Transverse colon (tissue), 4 donors: Measurements from ENCODE around the gene C19orf25. TPM values are rescaled to one million over a fixed set of nuclear protein-coding genes. Genes with fewer than 3 reads are reported as not detected.
A peak's percentile ranks its signal among the peaks of the same experiment; 100 is the strongest.

Experiments used
- DNase-seq: peaks from one replicate; pipeline ENCODE4 v3.0.0-alpha.2; 2019
- H3K27ac ChIP-seq, 4 donors: fragments of 200-600 bp; sonication (generic); 2 replicates each; pipeline ENCODE4 v1.5.1; 2016 to 2018; ENCODE audit warnings: inconsistent platforms in 4 of 4
- H3K27me3 ChIP-seq: fragments of 200-600 bp; sonication (generic); 2 replicates; pipeline ENCODE4 v1.5.1; 2017; ENCODE audit warnings: inconsistent platforms
- H3K36me3 ChIP-seq, 4 donors: fragments of 200-600 bp; sonication (generic); 2 replicates each; pipeline ENCODE4 v1.5.1; 2017 to 2019; ENCODE audit warnings: inconsistent platforms in 4 of 4
- H3K4me1 ChIP-seq, 4 donors: fragments of 200-600 bp; sonication (generic); 2 replicates each; pipeline ENCODE4 v1.5.1; 2017 to 2020; ENCODE audit warnings: inconsistent platforms in 4 of 4
- H3K4me3 ChIP-seq, 4 donors: fragments of 200-600 bp; sonication (generic); 1 replicate in 1 of 4; 2 replicates in 3 of 4; pipeline versions ENCODE4 v1.5.1 to v1.6.1; 2017 to 2019; ENCODE audit warnings: inconsistent platforms in 4 of 4
- H3K9me3 ChIP-seq, 2 donors: fragments of 200-600 bp; sonication (generic); 2 replicates each; pipeline ENCODE4 v1.5.1; 2017 to 2019; ENCODE audit warnings: inconsistent platforms in 2 of 2
- EP300 ChIP-seq: sonication (generic); formaldehyde crosslinking; IDR thresholded peaks from one replicate; pipeline ENCODE4 v1.6.1; 2017; ENCODE audit warnings: antibody characterized with exemption, low read depth
- POLR2A ChIP-seq: fragments of 450-650 bp; IDR thresholded peaks from one replicate; pipeline ENCODE4 v1.6.1; 2016; ENCODE audit warnings: antibody characterized with exemption, mild to moderate bottlenecking, moderate library complexity
- POLR2AphosphoS5 ChIP-seq, 3 donors: sonication (generic); formaldehyde crosslinking; IDR thresholded peaks; one replicate each; pipeline ENCODE4 v1.6.1; 2016; ENCODE audit warnings: antibody characterized with exemption in 3 of 3
- WGBS, 2 donors: methylation state at CpG; one replicate each; pipeline ENCODE4 v1.1.5; 2018; ENCODE audit warnings: low coverage in 1 of 2; 5-methylcytosine and 5-hydroxymethylcytosine counted together
- in situ Hi-C, 4 donors: fragments of 200-750 bp; cut with MboI; loops; one replicate each; pipeline versions ENCODE4 v1.15.0 to v1.15.1; 2017; ENCODE audit warnings: low sequenced_read_pairs in 3 of 4, low pct_ligation_motif_present in 1 of 4, low pct_unique_long_range_greater_than_20kb in 1 of 4
- intact Hi-C: fragments of 100-400 bp; cut with DNase I; formaldehyde crosslinking; loops from one replicate; pipeline ENCODE4 v1.15.1; 2023; ENCODE audit warnings: low total_unique reads
- total RNA-seq, 4 donors: library from RNA; depleted of rRNA; stranded (reverse); fragments of >200 nt; gene quantifications; one replicate each; pipeline ENCODE4 v1.1.0, GENCODE V29; 2016
- TF ChIP-seq, protein P1 (sequence below), 5 experiments: fragments of 200-600 bp in 3 of 5; fragments of 450-650 bp in 2 of 5; sonication (generic) in 3 of 5; IDR thresholded peaks; 1 replicate in 2 of 5; 2 replicates in 3 of 5; pipeline ENCODE4 v1.5.1; 2016 to 2017; ENCODE audit warnings: antibody characterized with exemption in 5 of 5, inconsistent platforms in 3 of 5, mild to moderate bottlenecking in 2 of 5, moderate library complexity in 1 of 5

Gene C19orf25
- total RNA-seq, 4 donors from 2014 or later = 36.2 to 89.2 (median 46.0) TPM

DNA sequence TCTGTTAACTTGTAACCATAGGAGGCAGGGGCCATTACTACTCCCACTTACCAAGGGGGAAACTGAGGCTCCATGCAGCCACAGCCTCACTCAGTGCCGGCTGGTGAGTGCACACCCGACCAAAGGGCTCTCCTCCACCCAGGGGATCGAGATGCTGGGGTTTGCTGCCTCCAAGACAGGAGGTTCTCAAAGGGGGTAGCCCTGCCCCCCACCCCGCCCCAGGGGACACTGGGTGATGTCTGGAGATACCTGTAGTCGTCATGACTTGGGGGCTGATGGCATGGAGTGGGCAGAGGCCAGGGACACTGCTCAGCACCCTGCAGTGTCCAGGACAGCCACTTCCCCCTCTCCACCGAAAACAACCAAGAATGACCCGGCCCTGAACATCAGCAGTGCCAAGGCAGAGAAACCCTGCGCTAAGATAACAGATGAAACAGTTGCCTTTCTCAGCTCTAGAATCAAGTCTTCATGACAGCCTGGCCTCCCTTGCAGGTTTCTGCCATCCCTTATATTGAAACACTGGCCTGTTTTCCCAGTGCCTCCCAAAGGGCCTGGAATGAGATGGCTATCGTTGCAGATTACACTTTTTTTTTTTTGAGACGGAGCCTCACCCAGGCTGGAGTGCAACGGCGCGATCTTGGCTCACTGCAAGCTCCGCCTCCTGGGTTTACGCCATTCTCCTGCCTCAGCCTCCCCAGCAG, 15.2 kb upstream of the C19orf25 start:
- in situ Hi-C loops = no loop called here
- no peaks in the 10 kb centered on the region for H3K36me3 ChIP-seq
- H3K9me3 ChIP-seq = no peaks in the 10 kb centered on the region
- TF ChIP-seq POLR2A (no peak), POLR2AphosphoS5 (IDR thresholded peaks at IDR 0.05) (no peak), EP300 (no peak)
- TF ChIP-seq, protein P1, sequence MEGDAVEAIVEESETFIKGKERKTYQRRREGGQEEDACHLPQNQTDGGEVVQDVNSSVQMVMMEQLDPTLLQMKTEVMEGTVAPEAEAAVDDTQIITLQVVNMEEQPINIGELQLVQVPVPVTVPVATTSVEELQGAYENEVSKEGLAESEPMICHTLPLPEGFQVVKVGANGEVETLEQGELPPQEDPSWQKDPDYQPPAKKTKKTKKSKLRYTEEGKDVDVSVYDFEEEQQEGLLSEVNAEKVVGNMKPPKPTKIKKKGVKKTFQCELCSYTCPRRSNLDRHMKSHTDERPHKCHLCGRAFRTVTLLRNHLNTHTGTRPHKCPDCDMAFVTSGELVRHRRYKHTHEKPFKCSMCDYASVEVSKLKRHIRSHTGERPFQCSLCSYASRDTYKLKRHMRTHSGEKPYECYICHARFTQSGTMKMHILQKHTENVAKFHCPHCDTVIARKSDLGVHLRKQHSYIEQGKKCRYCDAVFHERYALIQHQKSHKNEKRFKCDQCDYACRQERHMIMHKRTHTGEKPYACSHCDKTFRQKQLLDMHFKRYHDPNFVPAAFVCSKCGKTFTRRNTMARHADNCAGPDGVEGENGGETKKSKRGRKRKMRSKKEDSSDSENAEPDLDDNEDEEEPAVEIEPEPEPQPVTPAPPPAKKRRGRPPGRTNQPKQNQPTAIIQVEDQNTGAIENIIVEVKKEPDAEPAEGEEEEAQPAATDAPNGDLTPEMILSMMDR (IDR thresholded peaks at IDR 0.05) = no peak
- H3K27ac ChIP-seq = no peak overlapping the region
- no peak for DNase-seq
- H3K4me1 ChIP-seq = peaks cover 10 to 17% (median 15%) of the 10 kb centered on the region in 4 donors
- intact Hi-C loops = no loop called here
- H3K27me3 ChIP-seq = peaks cover 42% of the 10 kb centered on the region
- no peak overlapping the region for H3K4me3 ChIP-seq
- 63% methylated on average over 15 of the region's 15 CpGs; no CpG with 5 or more reads in 1 of the 2 donors for WGBS, 2 donors

DNA sequence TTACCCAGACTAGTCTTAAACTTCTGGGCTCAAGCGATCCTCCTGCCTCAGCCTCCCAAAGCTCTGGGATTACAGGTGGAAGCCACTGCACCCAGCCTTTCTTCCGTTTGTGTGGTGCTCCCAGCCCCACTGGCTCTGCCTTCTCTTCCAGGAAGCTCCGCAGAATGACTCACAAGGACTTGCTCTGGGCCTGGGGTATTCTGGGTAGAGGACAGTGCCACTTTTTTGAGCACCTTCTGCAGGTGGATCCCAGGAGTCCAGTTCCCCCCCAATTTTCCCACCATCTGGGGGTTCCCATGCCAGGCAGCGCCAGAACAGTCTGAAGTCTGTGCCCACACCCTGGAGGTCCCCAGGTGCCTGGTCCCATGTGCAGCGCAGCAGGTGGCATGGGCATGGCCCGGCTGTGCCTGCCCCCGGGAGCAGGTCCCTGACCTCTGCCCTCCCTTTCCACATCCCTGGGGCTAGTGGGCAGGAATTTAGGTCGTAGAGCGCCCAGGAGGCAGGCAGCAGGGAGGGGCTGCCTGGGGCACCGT, 13.5 kb upstream of the C19orf25 start:
- in situ Hi-C loops = no loop called here
- Histone ChIP-seq H3K27me3 (peaks cover 34% of the 10 kb centered on the region), H3K9me3 (no peaks in the 10 kb centered on the region), H3K4me1 (peaks cover 10 to 17% (median 15%) of the 10 kb centered on the region in 4 donors), H3K27ac (no peak overlapping the region), H3K4me3 (no peak overlapping the region), H3K36me3 (no peaks in the 10 kb centered on the region)
- no peak for TF ChIP-seq POLR2AphosphoS5 (IDR thresholded peaks at IDR 0.05)
- TF ChIP-seq, protein P1 (IDR thresholded peaks at IDR 0.05) = no peak
- TF ChIP-seq POLR2A = no peak
- TF ChIP-seq EP300 = no peak
- 52 to 100% methylated on average over 1 to 10 of the region's 10 CpGs for WGBS, 2 donors
- intact Hi-C loops = no loop called here
- no peak for DNase-seq

DNA sequence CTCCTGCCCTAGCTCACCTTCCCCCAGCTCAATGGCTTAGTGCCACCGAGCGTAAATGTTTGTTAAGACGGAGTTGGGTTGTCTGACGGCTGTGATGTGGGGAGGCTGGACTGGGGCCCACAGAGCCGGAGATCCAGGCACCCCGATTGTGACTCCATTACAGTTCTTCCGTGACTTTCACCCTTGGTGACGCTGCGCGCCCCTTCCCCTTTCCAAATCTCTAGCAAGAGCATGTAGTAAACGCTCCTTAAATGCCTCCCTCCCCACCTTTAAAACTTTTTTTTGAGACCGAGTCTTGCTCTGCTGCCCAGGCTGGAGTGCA, 12.8 kb upstream of the C19orf25 start:
- TF ChIP-seq POLR2A (no peak), POLR2AphosphoS5 (IDR thresholded peaks at IDR 0.05) (no peak), EP300 (no peak)
- TF ChIP-seq, protein P1 (IDR thresholded peaks at IDR 0.05) = no peak
- Histone ChIP-seq H3K4me3 (peak overlapping the region in 2 of 4 donors; percentile 40 to 52), H3K27ac (no peak overlapping the region), H3K4me1 (peaks cover 10 to 17% (median 15%) of the 10 kb centered on the region in 4 donors), H3K9me3 (no peaks in the 10 kb centered on the region), H3K36me3 (no peaks in the 10 kb centered on the region), H3K27me3 (peaks cover 27% of the 10 kb centered on the region)
- intact Hi-C loops (no loop called here), in situ Hi-C loops (no loop called here)
- 37 to 54% methylated on average over 9 to 12 of the region's 12 CpGs for WGBS, 2 donors
- no peak for DNase-seq

DNA sequence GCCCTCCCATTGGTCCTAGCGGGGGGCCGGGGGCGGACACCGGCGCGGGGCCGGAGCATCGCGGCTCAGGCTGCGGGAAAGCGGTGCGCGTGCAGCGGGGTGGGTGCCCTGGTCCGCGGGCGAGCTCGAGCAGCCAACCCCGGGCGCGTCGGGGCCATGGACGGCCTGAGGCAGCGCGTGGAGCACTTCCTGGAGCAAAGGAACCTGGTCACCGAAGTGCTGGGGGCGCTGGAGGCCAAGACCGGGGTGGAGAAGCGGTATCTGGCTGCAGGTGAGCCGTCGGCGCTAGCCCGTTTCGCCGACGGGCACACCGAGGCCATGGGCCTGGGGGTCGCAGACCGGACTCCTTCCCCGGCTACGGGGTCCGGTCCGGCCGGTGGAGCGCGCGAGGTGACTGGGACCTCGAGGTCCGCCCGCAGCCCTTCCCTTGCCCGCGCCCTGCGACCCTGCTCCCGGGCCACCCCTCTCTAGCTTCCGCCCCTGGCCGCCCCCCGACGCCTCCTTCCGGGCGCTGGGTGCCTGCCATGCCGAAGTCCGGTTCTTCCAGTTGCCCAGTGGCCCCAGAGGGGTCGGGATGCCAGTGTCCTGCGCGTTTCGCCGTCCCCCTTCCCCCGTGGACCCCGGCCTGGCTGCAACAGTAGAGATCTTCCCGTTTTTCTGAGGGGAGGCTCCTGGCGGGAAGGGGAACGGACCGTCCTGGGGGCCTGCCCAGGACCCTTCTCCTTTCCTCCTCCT, 12.3 kb upstream of the C19orf25 start, which contains the start of gene REEP6:
TSS of gene REEP6 (plus strand) at position 68 of the 735 bp plus-strand sequence. CDS start at position 157, 89 bp downstream.
- intact Hi-C loops = no loop called here
- Histone ChIP-seq H3K4me3 (peak within 1 kb of the TSS; percentile 29 to 59 (median 48)), H3K27ac (peak within 1 kb of the TSS; percentile 74 to 89 (median 85)), H3K36me3 (no peaks in the 10 kb centered on the region), H3K4me1 (peaks cover 10 to 17% (median 15%) of the 10 kb centered on the region in 4 donors), H3K27me3 (peaks cover 22% of the 10 kb centered on the region), H3K9me3 (no peaks in the 10 kb centered on the region)
- 7% methylated on average over 29 of the region's 73 CpGs; no CpG with 5 or more reads in 1 of the 2 donors for WGBS, 2 donors
- DNase-seq = no peak
- in situ Hi-C loops = no loop called here
- peak; percentile 15 for TF ChIP-seq POLR2A
- no peak for TF ChIP-seq POLR2AphosphoS5 (IDR thresholded peaks at IDR 0.05)
- no peak for TF ChIP-seq EP300
